Prostate gland (tissue), 2 donors: Measurements from ENCODE around the gene DSE. TPM values are rescaled to one million over a fixed set of nuclear protein-coding genes. Genes with fewer than 3 reads are reported as not detected.

Experiments
- DNase-seq: peaks from one replicate; pipeline ENCODE4 v3.0.0-alpha.2; 2019; ENCODE audit warnings: low spot score
- H3K27ac ChIP-seq, 2 donors: fragments of 200-600 bp; sonication (generic); 2 replicates each; pipeline ENCODE4 v1.5.1; 2017 to 2019
- H3K27me3 ChIP-seq: fragments of 200-600 bp; sonication (generic); replicated peaks from 2 replicates; pipeline ENCODE4 v1.5.1; 2019; ENCODE audit not compliant: insufficient read depth
- H3K36me3 ChIP-seq, 2 donors: fragments of 200-600 bp; sonication (generic); 1 replicate in 1 of 2; 2 replicates in 1 of 2; pipeline versions ENCODE4 v1.5.1 to v1.8.1; 2017 to 2019
- H3K4me1 ChIP-seq: fragments of 200-600 bp; sonication (generic); replicated peaks from 2 replicates; pipeline ENCODE4 v1.5.1; 2019
- H3K4me3 ChIP-seq, 2 donors: fragments of 200-600 bp; sonication (generic); 2 replicates each; pipeline ENCODE4 v1.5.1; 2017 to 2019
- H3K9me3 ChIP-seq: fragments of 200-600 bp; sonication (generic); 2 replicates; pipeline ENCODE4 v1.5.1; 2017
- POLR2A ChIP-seq: fragments of 450-650 bp; IDR thresholded peaks from one replicate; pipeline ENCODE4 v1.6.1; 2016; ENCODE audit warnings: antibody characterized with exemption, mild to moderate bottlenecking
- POLR2AphosphoS5 ChIP-seq: sonication (generic); formaldehyde crosslinking; IDR thresholded peaks from one replicate; pipeline ENCODE4 v1.6.1; 2017; ENCODE audit warnings: antibody characterized with exemption
- WGBS: methylation state at CpG from one replicate; pipeline ENCODE4 v1.1.5; 2018; 5-methylcytosine and 5-hydroxymethylcytosine counted together
- intact Hi-C: fragments of 100-400 bp; cut with DNase I; formaldehyde crosslinking; loops from one replicate; pipeline ENCODE4 v1.14.2; 2022
- total RNA-seq, 2 donors: library from RNA; depleted of rRNA; stranded (reverse); fragments of >200 nt; gene quantifications; one replicate each; pipeline ENCODE4 v1.1.0, GENCODE V29; 2016
- TF ChIP-seq, protein P1 (sequence below), 4 experiments: fragments of 200-600 bp in 2 of 4; fragments of 450-650 bp in 2 of 4; sonication (generic) in 2 of 4; IDR thresholded peaks; 1 replicate in 3 of 4; 2 replicates in 1 of 4; pipeline ENCODE4 v1.5.1; 2016 to 2019; ENCODE audit warnings: antibody characterized with exemption in 4 of 4, mild to moderate bottlenecking in 2 of 4, moderate library complexity in 2 of 4

DSE gene
- total RNA-seq, 2 donors from 2014 or later = 15.8 to 36.5 TPM

DNA sequence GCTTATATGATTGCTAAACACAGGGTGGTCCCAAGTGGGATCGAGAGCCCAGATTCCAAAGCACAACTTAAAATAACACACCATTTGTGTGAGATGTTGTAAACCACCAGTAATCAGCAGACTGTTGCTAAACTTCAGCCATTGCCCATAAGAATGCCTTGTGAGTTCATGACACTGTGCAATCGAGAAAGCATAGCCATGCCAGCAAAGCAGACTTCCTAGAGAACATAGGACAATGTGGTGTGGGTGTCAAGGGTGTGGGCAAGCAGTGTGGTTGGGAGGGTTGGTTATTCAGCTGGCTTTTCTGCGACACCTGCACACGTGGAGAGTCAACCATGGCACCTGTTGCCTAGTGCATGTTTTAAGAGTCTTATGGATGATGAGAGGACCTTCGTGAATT is 74.4 kb downstream of the DSE start:
- H3K27ac ChIP-seq = no peak overlapping the region
- intact Hi-C loops = loop anchor here (5.0 kb wide), 1 partner anchor 158 kb away; no protein-coding TSS in a partner anchor
- no peaks in the 10 kb centered on the region for H3K27me3 ChIP-seq
- no peaks in the 10 kb centered on the region for H3K9me3 ChIP-seq
- WGBS = 80% methylated on average over 5 of the region's 5 CpGs
- H3K36me3 ChIP-seq = no peaks in the 10 kb centered on the region
- H3K4me3 ChIP-seq = no peak overlapping the region
- DNase-seq = no peak
- no peaks in the 10 kb centered on the region for H3K4me1 ChIP-seq
- TF ChIP-seq, protein P1, sequence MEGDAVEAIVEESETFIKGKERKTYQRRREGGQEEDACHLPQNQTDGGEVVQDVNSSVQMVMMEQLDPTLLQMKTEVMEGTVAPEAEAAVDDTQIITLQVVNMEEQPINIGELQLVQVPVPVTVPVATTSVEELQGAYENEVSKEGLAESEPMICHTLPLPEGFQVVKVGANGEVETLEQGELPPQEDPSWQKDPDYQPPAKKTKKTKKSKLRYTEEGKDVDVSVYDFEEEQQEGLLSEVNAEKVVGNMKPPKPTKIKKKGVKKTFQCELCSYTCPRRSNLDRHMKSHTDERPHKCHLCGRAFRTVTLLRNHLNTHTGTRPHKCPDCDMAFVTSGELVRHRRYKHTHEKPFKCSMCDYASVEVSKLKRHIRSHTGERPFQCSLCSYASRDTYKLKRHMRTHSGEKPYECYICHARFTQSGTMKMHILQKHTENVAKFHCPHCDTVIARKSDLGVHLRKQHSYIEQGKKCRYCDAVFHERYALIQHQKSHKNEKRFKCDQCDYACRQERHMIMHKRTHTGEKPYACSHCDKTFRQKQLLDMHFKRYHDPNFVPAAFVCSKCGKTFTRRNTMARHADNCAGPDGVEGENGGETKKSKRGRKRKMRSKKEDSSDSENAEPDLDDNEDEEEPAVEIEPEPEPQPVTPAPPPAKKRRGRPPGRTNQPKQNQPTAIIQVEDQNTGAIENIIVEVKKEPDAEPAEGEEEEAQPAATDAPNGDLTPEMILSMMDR (IDR thresholded peaks at IDR 0.05) = no peak
- no peak for TF ChIP-seq POLR2AphosphoS5
- TF ChIP-seq POLR2A = no peak

DNA sequence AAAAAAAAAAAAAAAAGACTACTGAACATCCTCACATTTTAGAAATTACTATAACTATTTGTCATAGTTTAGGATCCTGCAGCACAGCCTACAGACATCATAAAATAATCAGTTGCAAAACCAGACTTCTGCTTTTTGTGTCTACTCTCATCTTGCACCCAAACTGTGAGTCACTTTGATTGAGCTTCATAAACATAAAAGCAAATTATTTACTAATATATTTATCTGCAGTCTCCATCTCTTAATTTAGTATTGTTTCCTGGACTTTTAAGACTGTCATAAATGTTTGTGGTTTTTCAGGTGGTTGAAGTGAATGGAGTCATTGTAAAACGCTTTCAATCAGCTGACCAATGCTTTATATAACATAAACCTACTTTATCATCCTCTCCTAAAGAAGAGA is 75.7 kb downstream of the DSE start:
- no peaks in the 10 kb centered on the region for H3K27me3 ChIP-seq
- WGBS = 66% methylated on average over 1 of the region's 1 CpG
- no peak overlapping the region for H3K4me3 ChIP-seq
- H3K27ac ChIP-seq = no peak overlapping the region
- DNase-seq = no peak
- no peaks in the 10 kb centered on the region for H3K36me3 ChIP-seq
- TF ChIP-seq POLR2A = no peak
- TF ChIP-seq POLR2AphosphoS5 = no peak
- TF ChIP-seq, protein P1 (IDR thresholded peaks at IDR 0.05) = no peak
- H3K4me1 ChIP-seq = no peaks in the 10 kb centered on the region
- intact Hi-C loops = loop anchor here (5.0 kb wide), 1 partner anchor 159 kb away; no protein-coding TSS in a partner anchor
- no peaks in the 10 kb centered on the region for H3K9me3 ChIP-seq

DNA sequence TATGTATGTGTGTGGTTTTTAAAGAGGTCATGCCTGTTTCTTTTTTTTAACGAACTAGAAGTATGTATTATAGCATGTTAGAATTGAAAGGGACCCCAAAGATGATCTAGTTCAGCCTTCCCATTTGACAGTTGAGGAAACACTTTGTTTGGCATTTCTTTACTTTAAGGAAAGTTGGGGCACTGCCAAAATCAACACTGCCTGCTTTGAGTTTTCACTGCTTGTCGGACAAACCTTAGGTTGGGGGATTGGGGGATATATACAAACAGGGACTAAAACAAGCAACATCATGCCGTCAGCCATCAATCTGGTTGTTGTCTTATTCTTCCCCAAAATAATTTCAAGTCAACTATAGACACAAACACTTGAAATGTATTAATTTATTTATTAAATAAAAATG is 76.3 kb downstream of the DSE start:
- no peak overlapping the region for H3K27ac ChIP-seq
- 37% methylated on average over 3 of the region's 3 CpGs for WGBS
- no peaks in the 10 kb centered on the region for H3K4me1 ChIP-seq
- H3K36me3 ChIP-seq = no peaks in the 10 kb centered on the region
- H3K4me3 ChIP-seq = no peak overlapping the region
- TF ChIP-seq POLR2AphosphoS5 (no peak), POLR2A (no peak)
- H3K27me3 ChIP-seq = no peaks in the 10 kb centered on the region
- intact Hi-C loops = loop anchor here (5.0 kb wide), 1 partner anchor 160 kb away; no protein-coding TSS in a partner anchor
- DNase-seq = no peak
- no peaks in the 10 kb centered on the region for H3K9me3 ChIP-seq

DNA sequence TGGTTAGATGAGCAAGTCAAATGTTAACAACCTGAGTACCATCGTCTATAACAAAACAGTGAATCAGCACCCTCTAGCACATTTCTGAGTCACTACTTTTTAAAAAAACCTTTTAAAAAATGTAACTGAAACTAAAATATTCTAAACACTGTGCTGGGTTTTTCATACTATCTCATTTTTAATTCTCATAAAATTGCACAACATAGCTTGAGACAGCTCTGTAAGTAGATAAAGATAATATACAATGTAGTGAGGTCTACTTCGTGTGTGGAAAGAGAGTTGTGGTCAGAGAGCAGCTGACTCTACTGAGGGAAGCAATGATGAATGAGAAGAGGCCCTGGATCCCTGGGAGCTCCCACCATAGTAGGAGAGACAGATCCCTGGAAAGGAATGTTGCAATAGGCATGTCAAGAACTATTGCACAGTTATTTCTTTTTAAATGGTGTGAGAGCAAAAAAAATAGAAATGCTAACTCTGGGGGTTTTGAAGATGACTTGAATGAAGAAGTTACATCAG is 76.8 kb downstream of the DSE start:
- no peak overlapping the region for H3K4me3 ChIP-seq
- DNase-seq = no peak
- H3K4me1 ChIP-seq = no peaks in the 10 kb centered on the region
- intact Hi-C loops = loop anchor here (5.0 kb wide), 1 partner anchor 160 kb away; no protein-coding TSS in a partner anchor
- no peaks in the 10 kb centered on the region for H3K36me3 ChIP-seq
- WGBS = 18% methylated on average over 2 of the region's 2 CpGs
- no peak overlapping the region for H3K27ac ChIP-seq
- H3K27me3 ChIP-seq = no peaks in the 10 kb centered on the region
- no peaks in the 10 kb centered on the region for H3K9me3 ChIP-seq
- no peak for TF ChIP-seq POLR2A

DNA sequence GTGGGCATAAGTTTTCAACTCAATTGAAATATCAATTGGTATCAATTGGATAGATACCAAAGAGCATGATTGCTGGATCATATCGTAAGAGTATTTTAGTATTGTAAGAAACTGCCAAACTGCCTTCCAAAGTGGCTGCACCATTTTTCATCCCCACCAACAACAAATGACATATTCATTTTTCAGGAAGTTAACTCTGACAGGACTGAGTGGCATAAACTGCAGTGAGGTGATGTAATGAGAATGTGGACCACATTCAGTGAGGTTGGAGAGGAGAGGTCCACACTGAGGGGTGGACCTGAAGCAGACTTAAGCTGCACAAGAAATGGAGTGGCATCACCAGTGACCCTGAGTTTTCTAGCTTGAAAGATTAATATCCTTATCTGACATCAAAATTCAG is 78.8 kb downstream of the DSE start:
- no peak for DNase-seq
- no peak for TF ChIP-seq POLR2AphosphoS5
- TF ChIP-seq, protein P1 (IDR thresholded peaks at IDR 0.05) = no peak
- no peak for TF ChIP-seq POLR2A
- H3K27ac ChIP-seq = no peak overlapping the region
- no peaks in the 10 kb centered on the region for H3K36me3 ChIP-seq
- no peaks in the 10 kb centered on the region for H3K27me3 ChIP-seq
- no peaks in the 10 kb centered on the region for H3K9me3 ChIP-seq
- no peak overlapping the region for H3K4me3 ChIP-seq
- WGBS = 79% methylated on average over 1 of the region's 1 CpG
- intact Hi-C loops = loop anchor here (5.0 kb wide), 1 partner anchor 162 kb away; no protein-coding TSS in a partner anchor
- no peaks in the 10 kb centered on the region for H3K4me1 ChIP-seq

DNA sequence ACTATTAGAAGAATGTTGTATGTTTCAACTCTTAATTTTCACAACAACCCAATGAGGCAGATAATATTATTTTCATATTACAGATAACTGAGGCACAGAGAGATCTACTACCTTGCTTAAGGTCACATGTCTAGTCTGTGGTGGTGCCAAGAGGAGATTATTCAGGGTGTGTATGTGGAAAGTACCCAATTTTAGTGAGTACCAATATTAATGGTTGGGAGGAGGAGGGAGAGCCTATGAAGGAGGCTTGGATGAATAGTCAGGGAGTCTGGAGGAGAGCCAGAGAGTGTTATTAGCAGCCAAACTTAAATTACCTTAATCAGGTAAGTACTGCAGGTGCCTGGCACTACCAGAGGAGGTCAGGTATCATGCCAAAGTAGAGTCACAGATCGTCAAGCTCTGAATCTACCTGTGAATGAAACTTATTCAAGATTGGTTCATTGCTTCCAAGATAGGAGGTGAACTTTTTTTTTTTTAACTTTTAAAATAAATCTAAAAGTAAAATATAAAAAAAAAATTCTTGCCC is 79.5 kb downstream of the DSE start:
- no peaks in the 10 kb centered on the region for H3K36me3 ChIP-seq
- 45% methylated on average over 1 of the region's 1 CpG for WGBS
- H3K27me3 ChIP-seq = no peaks in the 10 kb centered on the region
- H3K27ac ChIP-seq = no peak overlapping the region
- TF ChIP-seq POLR2A (no peak), POLR2AphosphoS5 (no peak)
- TF ChIP-seq, protein P1 (IDR thresholded peaks at IDR 0.05) = no peak
- no peak overlapping the region for H3K4me3 ChIP-seq
- H3K9me3 ChIP-seq = no peaks in the 10 kb centered on the region
- no peaks in the 10 kb centered on the region for H3K4me1 ChIP-seq
- no peak for DNase-seq
- intact Hi-C loops = no loop called here
